SU-DHL-6 (cell line): ENCODE measurements around the gene CTXN3.

Experiments
- H2AFZ ChIP-seq: fragments of 200-600 bp; sonication (generic); 2 replicates; pipeline ENCODE4 v1.6.1; 2014; ENCODE audit warnings: low read depth, mild to moderate bottlenecking, moderate library complexity, mixed read lengths, antibody characterized with exemption, low read length; ENCODE audit not compliant: severe bottlenecking
- H3F3A ChIP-seq: fragments of 200-600 bp; shearing (Covaris generic); 2 replicates; pipeline ENCODE4 v1.6.0; 2016; ENCODE audit warnings: antibody characterized with exemption, mild to moderate bottlenecking; ENCODE audit not compliant: insufficient read depth
- H3K27ac ChIP-seq: fragments of 200-600 bp; sonication (generic); 2 replicates; pipeline ENCODE4 v1.5.1; 2016; ENCODE audit warnings: low read depth, mild to moderate bottlenecking, low read length, moderate library complexity, mixed read lengths
- H3K27me3 ChIP-seq: fragments of 200-600 bp; sonication (generic), shearing (Covaris generic); 2 replicates; pipeline ENCODE4 v1.6.0; 2014; ENCODE audit warnings: mild to moderate bottlenecking, low read length
- H3K36me3 ChIP-seq: fragments of 200-600 bp; sonication (generic); 2 replicates; pipeline ENCODE4 v1.6.1; 2014; ENCODE audit warnings: mild to moderate bottlenecking, low read length, mixed read lengths
- H3K4me2 ChIP-seq: fragments of 300-600, 200-600 bp; shearing (Covaris generic), sonication (generic); 2 replicates; pipeline ENCODE4 v1.6.0; 2014; ENCODE audit warnings: low read length, low read depth, mild to moderate bottlenecking; ENCODE audit not compliant: poor library complexity, severe bottlenecking
- H3K4me3 ChIP-seq: fragments of 200-600 bp; sonication (generic); 2 replicates; pipeline ENCODE4 v1.5.1; 2014; ENCODE audit warnings: antibody characterized with exemption, low read length, mild to moderate bottlenecking, mixed read lengths; ENCODE audit not compliant: insufficient read depth, poor library complexity, severe bottlenecking
- H3K79me2 ChIP-seq: fragments of 200-600 bp; sonication (generic); 2 replicates; pipeline ENCODE4 v1.6.1; 2014; ENCODE audit warnings: mild to moderate bottlenecking, low read length, moderate library complexity; ENCODE audit not compliant: insufficient read depth
- H3K9ac ChIP-seq: fragments of 200-600 bp; sonication (generic); 2 replicates; pipeline ENCODE4 v1.7.0; 2014; ENCODE audit warnings: mild to moderate bottlenecking, low read length
- H3K9me2 ChIP-seq: fragments of 200-600 bp; sonication (generic); replicated peaks from 2 replicates; pipeline ENCODE4 v1.6.1; 2014; ENCODE audit warnings: low read length; ENCODE audit not compliant: insufficient read depth
- H3K9me3 ChIP-seq: fragments of 200-600 bp; sonication (generic); 2 replicates; pipeline ENCODE4 v1.6.1; 2014; ENCODE audit warnings: low read length, mixed read lengths; ENCODE audit not compliant: insufficient read depth
- H4K20me1 ChIP-seq: fragments of 200-600 bp; sonication (generic); 2 replicates; pipeline ENCODE4 v1.6.1; 2014; ENCODE audit warnings: low read depth, mild to moderate bottlenecking, antibody characterized with exemption, low read length, moderate library complexity, mixed read lengths
- CTCF ChIP-seq: fragments of 200-600 bp; sonication (generic); IDR thresholded peaks from one replicate; pipeline ENCODE4 v1.5.1; 2017; ENCODE audit warnings: antibody characterized with exemption, mild to moderate bottlenecking, low read length, moderate library complexity; ENCODE audit not compliant: insufficient read depth, poor library complexity, severe bottlenecking
- EZH2phosphoT487 ChIP-seq: fragments of 200-600 bp; sonication (generic), shearing (Covaris generic); conservative IDR thresholded peaks from 2 replicates; pipeline ENCODE4 v1.6.1; 2018; ENCODE audit warnings: mild to moderate bottlenecking, antibody characterized with exemption, low read length, moderate library complexity, mixed read lengths

The CTXN3 gene

GRCh38 chr5:127601601-127602000 is 47.3 kb upstream of the CTXN3 start:
- Histone ChIP-seq H3K9me3 (no peaks in the 10 kb centered on the region), H3F3A (no peaks in the 10 kb centered on the region), H3K4me3 (no peak overlapping the region), H3K27me3 (no peaks in the 10 kb centered on the region), H3K36me3 (no peaks in the 10 kb centered on the region), H3K27ac (no peak overlapping the region), H2AFZ (no peak overlapping the region), H4K20me1 (no peaks in the 10 kb centered on the region), H3K9ac (no peak overlapping the region), H3K9me2 (no peaks in the 10 kb centered on the region), H3K4me2 (no peak overlapping the region), H3K79me2 (no peaks in the 10 kb centered on the region)
- TF ChIP-seq EZH2phosphoT487 (no peak), CTCF (no peak)

GRCh38 chr5:127602481-127602880 is 46.4 kb upstream of the CTXN3 start:
- no peaks in the 10 kb centered on the region for H3K9me3 ChIP-seq
- no peaks in the 10 kb centered on the region for H3F3A ChIP-seq

GRCh38 chr5:127602896-127603844 is 45.7 kb upstream of the CTXN3 start:
- Histone ChIP-seq H3K9me3 (no peaks in the 10 kb centered on the region), H2AFZ (no peak overlapping the region), H3K27me3 (no peaks in the 10 kb centered on the region), H3K4me2 (no peak overlapping the region), H4K20me1 (no peaks in the 10 kb centered on the region), H3F3A (no peaks in the 10 kb centered on the region), H3K9me2 (no peaks in the 10 kb centered on the region), H3K36me3 (no peaks in the 10 kb centered on the region), H3K9ac (no peak overlapping the region), H3K79me2 (no peaks in the 10 kb centered on the region), H3K4me3 (no peak overlapping the region), H3K27ac (no peak overlapping the region)
- TF ChIP-seq EZH2phosphoT487 (no peak), CTCF (no peak)

More at GRCh38 chr5:127602481-127602880, 46.4 kb upstream of the CTXN3 start:
- no peak overlapping the region for H3K9ac ChIP-seq
- H3K4me2 ChIP-seq: no peak overlapping the region
- H2AFZ ChIP-seq: no peak overlapping the region
- TF ChIP-seq EZH2phosphoT487 (no peak), CTCF (no peak)
- H3K27ac ChIP-seq: no peak overlapping the region
- H3K79me2 ChIP-seq: no peaks in the 10 kb centered on the region
- no peaks in the 10 kb centered on the region for H3K36me3 ChIP-seq
- no peaks in the 10 kb centered on the region for H3K27me3 ChIP-seq
- H4K20me1 ChIP-seq: no peaks in the 10 kb centered on the region
- H3K9me2 ChIP-seq: no peaks in the 10 kb centered on the region
- no peak overlapping the region for H3K4me3 ChIP-seq
